Measurements from ENCODE around the gene LDLRAD4. TPM values are rescaled to one million over a fixed set of nuclear protein-coding genes. Genes with fewer than 3 reads are reported as not detected.

LDLRAD4 gene
- total and polyA plus RNA-seq, 9 of the 15 experiments (the other 6 are each of a cell fraction or from before 2014, with no cell fraction given) = 0.01 TPM; not detected in 8

- TF ChIP-seq ZNF407 (IDR thresholded peaks at IDR 0.05; ENCODE audit: low read depth) (no peak), KAT7 (CRISPR knock-in tag; IDR thresholded peaks at IDR 0.05; ENCODE audit: borderline replicate concordance) (no peak)
Observed at GRCh38 chr18:13380691-13381070, 162.1 kb downstream of the LDLRAD4 start (continued).

GRCh38 chr18:13381331-13381730 lies 162.8 kb downstream of the LDLRAD4 start:
- Histone ChIP-seq H3K9me1 (ENCODE audit: control insufficient read depth, insufficient read depth, low read length) (no peaks in the 10 kb centered on the region), H3K36me3 (ENCODE audit: control insufficient read depth, insufficient read depth, low read length) (no peaks in the 10 kb centered on the region), H3K4me1 (replicated peaks in 1 of 2; ENCODE audit: control insufficient read depth in 2 of 2, insufficient read depth in 2 of 2, low read length in 2 of 2) (no peaks in the 10 kb centered on the region), H3K27me3 (ENCODE audit: control insufficient read depth in 2 of 2, insufficient read depth in 2 of 2, low read length in 2 of 2) (peaks cover 7 to 33% of the 10 kb centered on the region in 2 experiments), H3K27ac (ENCODE audit: extremely low read depth, low read depth, low read length) (no peak overlapping the region), H3K4me2 (ENCODE audit: insufficient read depth, low read length) (no peak overlapping the region), H3K9me3 (replicated peaks; ENCODE audit: control insufficient read depth, insufficient read depth, low read depth, low read length) (no peaks in the 10 kb centered on the region), H3K4me3 (no peak overlapping the region), H3K9ac (ENCODE audit: insufficient read depth in 1 of 2, low read depth in 2 of 2, low read length in 2 of 2) (no peak overlapping the region), H4K20me1 (replicated peaks; ENCODE audit: control insufficient read depth, insufficient read depth, low read length) (no peaks in the 10 kb centered on the region; the same call in 1 of the 2 replicates), H3K79me2 (ENCODE audit: control insufficient read depth, insufficient read depth, low read length) (no peaks in the 10 kb centered on the region), H2AFZ (ENCODE audit: low read depth, low read length) (no peak overlapping the region)
- under 1% methylated on average over 9 of the region's 9 CpGs for WGBS (ENCODE audit: insufficient coverage, low coverage, missing lambda C conversion rate)
- no TSS peak for BruUV-seq (replicated peaks)
- POLR2A ChIA-PET = no interaction called here
- no peak for FAIRE-seq
- in situ Hi-C loops (cut with MboI) (no loop called here), intact Hi-C loops (cut with micrococcal nuclease) (no loop called here)
- CTCF ChIA-PET (ENCODE audit: low intra/inter-chr PET ratio) = no interaction called here
- no peak for DNase-seq (ENCODE audit: extremely low read depth in 1 of 4, low spot score in 3 of 4)
- no peak for ATAC-seq
- no peak for TF ChIP-seq CLOCK (CRISPR knock-in tag; IDR thresholded peaks at IDR 0.05; ENCODE audit: borderline replicate concordance)
- TF ChIP-seq ZNF695 (CRISPR knock-in tag; IDR thresholded peaks at IDR 0.05) = no peak
- no peak for TF ChIP-seq NFE2 (IDR thresholded peaks at IDR 0.05; ENCODE audit: low read depth)
- TF ChIP-seq ZBTB7A (IDR thresholded peaks at IDR 0.05; ENCODE audit: borderline replicate concordance, control insufficient read depth, low read depth, low read length) = no peak
- TF ChIP-seq ETV1 (tag; conservative IDR thresholded peaks at IDR 0.05; ENCODE audit: low read depth) = no peak
- TF ChIP-seq ELK1 (CRISPR knock-in tag; IDR thresholded peaks at IDR 0.05) = no peak

Measured in K562 (cell line).